ENCODE measurements around the gene CAB39L.
"Not testable (repeated sequence)": the region's sequence is repeated elsewhere in the genome, so short reads cannot be mapped to it uniquely, and the experiment has no call there.

Gene CAB39L

GRCh38 chr13:49342454-49342853, 101.4 kb downstream of the CAB39L start:
- no peak for DNase-seq

GRCh38 chr13:49341941-49342340, 101.9 kb downstream of the CAB39L start:
- DNase-seq: no peak

- DNase-seq: no peak
Measured at GRCh38 chr13:49341517-49341916, 102.3 kb downstream of the CAB39L start.

- DNase-seq: no peak
Measured at GRCh38 chr13:49340161-49340560, 103.7 kb downstream of the CAB39L start.

GRCh38 chr13:49336655-49337054, 107.2 kb downstream of the CAB39L start:
- DNase-seq: no peak

- DNase-seq: no peak
Measured at GRCh38 chr13:49330546-49330864, 113.4 kb downstream of the CAB39L start.

- no peak for DNase-seq
Measured at GRCh38 chr13:49329831-49330545, 113.9 kb downstream of the CAB39L start.

- not testable (repeated sequence) for DNase-seq
Measured at GRCh38 chr13:49327145-49327544, 116.7 kb downstream of the CAB39L start.

- no peak for DNase-seq
Measured at GRCh38 chr13:49326222-49326917, 117.5 kb downstream of the CAB39L start.

- no peak for DNase-seq
Measured at GRCh38 chr13:49323344-49323743, 120.5 kb downstream of the CAB39L start.

- DNase-seq: no peak
Measured at GRCh38 chr13:49322702-49323101, 121.2 kb downstream of the CAB39L start.

- no peak for DNase-seq
Measured at GRCh38 chr13:49320975-49321374, 122.9 kb downstream of the CAB39L start.

- DNase-seq: no peak
Measured at GRCh38 chr13:49319951-49320350, 123.9 kb downstream of the CAB39L start.

- DNase-seq: no peak
Measured at GRCh38 chr13:49319551-49319950, 124.3 kb downstream of the CAB39L start.

GRCh38 chr13:49315756-49316482, 127.9 kb downstream of the CAB39L start:
- DNase-seq: no peak

- no peak for DNase-seq
Measured at GRCh38 chr13:49315036-49315565, 128.8 kb downstream of the CAB39L start.

- DNase-seq: no peak
Measured at GRCh38 chr13:49314344-49314882, 129.5 kb downstream of the CAB39L start.

- DNase-seq: no peak
Measured at GRCh38 chr13:49311816-49312215, 132.0 kb downstream of the CAB39L start.

- DNase-seq: no peak
Measured at GRCh38 chr13:49310251-49310650, 133.6 kb downstream of the CAB39L start.

- DNase-seq: no peak
Measured at GRCh38 chr13:49308921-49309408, 134.9 kb downstream of the CAB39L start.

GRCh38 chr13:49308097-49308875, 135.6 kb downstream of the CAB39L start:
- no peak for DNase-seq

- no peak for DNase-seq
Measured at GRCh38 chr13:49307365-49307764, 136.5 kb downstream of the CAB39L start.

Data from CD4-positive, alpha-beta T cell treated with Interleukin-21 for 1 hour (primary cell).